GM12864 (cell line): ENCODE data around the gene ZNF80.

ENCODE experiments used
- DNase-seq: peaks from one replicate; pipeline ENCODE4 v3.0.0-alpha.2; 2011; ENCODE audit warnings: low read depth
- H3K4me3 ChIP-seq: 2 replicates; pipeline ENCODE4 v1.5.1; 2011; ENCODE audit warnings: mild to moderate bottlenecking, low read depth, low read length, control low read depth
- CTCF ChIP-seq: IDR thresholded peaks from 2 replicates; pipeline ENCODE4 v1.5.1; 2011; ENCODE audit warnings: low read depth, mild to moderate bottlenecking, moderate library complexity, low read length, control low read depth, inconsistent platforms; ENCODE audit errors: missing control alignments

ZNF80 gene

GRCh38 chr3:114221165-114221880 is 16.1 kb downstream of the ZNF80 start:
- H3K4me3 ChIP-seq = no peak overlapping the region
- DNase-seq = no peak
- no peak for TF ChIP-seq CTCF

- no peak for TF ChIP-seq CTCF
- no peak for DNase-seq
- no peak overlapping the region for H3K4me3 ChIP-seq
Measured at GRCh38 chr3:114219741-114220140, 17.6 kb downstream of the ZNF80 start.

- H3K4me3 ChIP-seq = no peak overlapping the region
- no peak for TF ChIP-seq CTCF
- DNase-seq = no peak
Measured at GRCh38 chr3:114218578-114219185, 18.7 kb downstream of the ZNF80 start.

GRCh38 chr3:114218006-114218405 is 19.4 kb downstream of the ZNF80 start:
- no peak overlapping the region for H3K4me3 ChIP-seq
- no peak for DNase-seq
- TF ChIP-seq CTCF = no peak

GRCh38 chr3:114217266-114217665 is 20.1 kb downstream of the ZNF80 start:
- DNase-seq = no peak
- no peak for TF ChIP-seq CTCF
- no peak overlapping the region for H3K4me3 ChIP-seq

- no peak for DNase-seq
- H3K4me3 ChIP-seq = no peak overlapping the region
Measured at GRCh38 chr3:114216186-114216970, 21.0 kb downstream of the ZNF80 start.

More at GRCh38 chr3:114216186-114216970, 21.0 kb downstream of the ZNF80 start:
- no peak for TF ChIP-seq CTCF
